Hepatocyte (in vitro differentiated cells): ENCODE results near the gene BMP6. TPM values are rescaled to one million over a fixed set of nuclear protein-coding genes. Genes with fewer than 3 reads are reported as not detected.

Experiments used
- DNase-seq: peaks from one replicate; pipeline ENCODE4 v3.0.0-alpha.2; 2016; ENCODE audit warnings: low spot score
- H2AFZ ChIP-seq: fragments of 200-600 bp; sonication (generic); 2 replicates; pipeline ENCODE4 v1.6.0; 2016; ENCODE audit warnings: antibody characterized with exemption, mild to moderate bottlenecking
- H3K27ac ChIP-seq: fragments of 200-600 bp; sonication (generic); 2 replicates; pipeline ENCODE4 v1.5.1; 2016; ENCODE audit warnings: mild to moderate bottlenecking
- H3K27me3 ChIP-seq: fragments of 200-600 bp; sonication (generic); 2 replicates; pipeline ENCODE4 v1.6.1; 2016
- H3K36me3 ChIP-seq: fragments of 200-600 bp; sonication (generic); replicated peaks from 2 replicates; pipeline ENCODE4 v1.5.1; 2016; ENCODE audit warnings: low read depth; ENCODE audit not compliant: insufficient read depth
- H3K4me1 ChIP-seq: fragments of 200-600 bp; sonication (generic); 2 replicates; pipeline ENCODE4 v1.5.1; 2016; ENCODE audit warnings: mild to moderate bottlenecking, moderate library complexity; ENCODE audit not compliant: insufficient read depth
- H3K4me2 ChIP-seq: fragments of 200-600 bp; sonication (generic); 2 replicates; pipeline ENCODE4 v1.6.0; 2016
- H3K4me3 ChIP-seq: fragments of 200-600 bp; sonication (generic); 2 replicates; pipeline ENCODE4 v1.5.1; 2016; ENCODE audit warnings: mild to moderate bottlenecking
- H3K79me2 ChIP-seq: fragments of 200-600 bp; sonication (generic); 2 replicates; pipeline ENCODE4 v1.6.0; 2017; ENCODE audit warnings: mild to moderate bottlenecking
- H3K9me2 ChIP-seq: fragments of 200-600 bp; sonication (generic); replicated peaks from 2 replicates; pipeline ENCODE4 v1.6.0; 2017; ENCODE audit warnings: mild to moderate bottlenecking; ENCODE audit not compliant: insufficient read depth
- H3K9me3 ChIP-seq: fragments of 200-600 bp; sonication (generic); 2 replicates; pipeline ENCODE4 v1.5.1; 2016; ENCODE audit warnings: low read depth, mild to moderate bottlenecking
- H4K20me1 ChIP-seq: fragments of 200-600 bp; sonication (generic); 2 replicates; pipeline ENCODE4 v1.6.0; 2016; ENCODE audit warnings: mild to moderate bottlenecking; ENCODE audit not compliant: insufficient read depth, poor library complexity, severe bottlenecking
- CTCF ChIP-seq: fragments of 200-600 bp; sonication (generic); IDR thresholded peaks from 2 replicates; pipeline ENCODE4 v1.5.1; 2016; ENCODE audit warnings: antibody characterized with exemption, mild to moderate bottlenecking; ENCODE audit not compliant: poor library complexity
- EZH2 ChIP-seq: fragments of 200-600 bp; sonication (generic); IDR thresholded peaks from 2 replicates; pipeline ENCODE4 v1.6.1; 2016; ENCODE audit warnings: antibody characterized with exemption, mild to moderate bottlenecking, borderline replicate concordance
- EZH2phosphoT487 ChIP-seq: fragments of 200-600 bp; sonication (generic); IDR thresholded peaks from one replicate; pipeline ENCODE4 v1.6.1; 2018; ENCODE audit warnings: antibody characterized with exemption, mild to moderate bottlenecking, low read depth, moderate library complexity; ENCODE audit not compliant: unreplicated experiment, severe bottlenecking
- WGBS: methylation state at CpG from one replicate; pipeline ENCODE4 v1.1.6; 2016; ENCODE audit warnings: low lambda C conversion rate; ENCODE audit errors: missing lambda C conversion rate; 5-methylcytosine and 5-hydroxymethylcytosine counted together
- polyA plus RNA-seq: library from polyadenylated mRNA; unstranded; fragments of >200 nt; fragmentation: Nextera tagmentation; extraction: Ambion mirVana; gene quantifications from 2 replicates; pipeline ENCODE4 v1.2.1, GENCODE V29; 2016
- total RNA-seq: library from RNA; depleted of rRNA; stranded (reverse); fragments of >200 nt; gene quantifications from 2 replicates; pipeline ENCODE4 v1.2.3, GENCODE V29; 2014

BMP6 gene
- total and polyA plus RNA-seq, 2 experiments from 2014 or later: 4.0 to 4.3 TPM

GRCh38 chr6:7758456-7758855 lies 32.6 kb downstream of the BMP6 start:
- no peaks in the 10 kb centered on the region for H4K20me1 ChIP-seq
- H3K9me2 ChIP-seq: no peaks in the 10 kb centered on the region
- TF ChIP-seq CTCF (no peak), EZH2 (no peak), EZH2phosphoT487 (no peak)
- H3K9me3 ChIP-seq: no peaks in the 10 kb centered on the region
- DNase-seq: no peak
- no peaks in the 10 kb centered on the region for H3K4me1 ChIP-seq
- H3K79me2 ChIP-seq: no peaks in the 10 kb centered on the region
- no peaks in the 10 kb centered on the region for H3K36me3 ChIP-seq
- no peak overlapping the region for H3K27ac ChIP-seq
- no peak overlapping the region for H2AFZ ChIP-seq
- no peak overlapping the region for H3K4me2 ChIP-seq
- H3K4me3 ChIP-seq: no peak overlapping the region
- WGBS: 82% methylated on average over 7 of the region's 7 CpGs
- H3K27me3 ChIP-seq: no peaks in the 10 kb centered on the region

GRCh38 chr6:7759320-7759719 lies 33.4 kb downstream of the BMP6 start:
- Histone ChIP-seq H3K9me3 (no peaks in the 10 kb centered on the region), H3K36me3 (no peaks in the 10 kb centered on the region), H3K27me3 (no peaks in the 10 kb centered on the region), H4K20me1 (no peaks in the 10 kb centered on the region), H3K27ac (no peak overlapping the region), H3K4me3 (no peak overlapping the region), H2AFZ (no peak overlapping the region), H3K4me1 (no peaks in the 10 kb centered on the region), H3K9me2 (no peaks in the 10 kb centered on the region), H3K79me2 (no peaks in the 10 kb centered on the region), H3K4me2 (no peak overlapping the region)
- TF ChIP-seq EZH2 (no peak), EZH2phosphoT487 (no peak), CTCF (no peak)
- WGBS: 79% methylated on average over 3 of the region's 3 CpGs
- DNase-seq: no peak

- TF ChIP-seq CTCF (no peak), EZH2 (no peak), EZH2phosphoT487 (no peak)
- no peaks in the 10 kb centered on the region for H3K4me1 ChIP-seq
- H3K27ac ChIP-seq: no peak overlapping the region
- no peaks in the 10 kb centered on the region for H3K27me3 ChIP-seq
- no peaks in the 10 kb centered on the region for H3K36me3 ChIP-seq
- no peaks in the 10 kb centered on the region for H3K9me2 ChIP-seq
- no peak overlapping the region for H2AFZ ChIP-seq
- no peaks in the 10 kb centered on the region for H4K20me1 ChIP-seq
- no peak overlapping the region for H3K4me3 ChIP-seq
- 98% methylated on average over 3 of the region's 3 CpGs for WGBS
- H3K4me2 ChIP-seq: no peak overlapping the region
- H3K79me2 ChIP-seq: no peaks in the 10 kb centered on the region
- DNase-seq: no peak
- H3K9me3 ChIP-seq: no peaks in the 10 kb centered on the region
These were observed 35.2 kb downstream of the BMP6 start for GRCh38 chr6:7761051-7761450.

- TF ChIP-seq EZH2phosphoT487 (no peak), EZH2 (no peak), CTCF (no peak)
These were observed 36.9 kb downstream of the BMP6 start for GRCh38 chr6:7762760-7763159.

More at GRCh38 chr6:7762760-7763159, 36.9 kb downstream of the BMP6 start:
- H2AFZ ChIP-seq: no peak overlapping the region
- no peaks in the 10 kb centered on the region for H3K27me3 ChIP-seq
- DNase-seq: no peak
- no peaks in the 10 kb centered on the region for H3K9me3 ChIP-seq
- WGBS: 60% methylated on average over 12 of the region's 12 CpGs
- no peak overlapping the region for H3K4me3 ChIP-seq
- H4K20me1 ChIP-seq: no peaks in the 10 kb centered on the region
- H3K36me3 ChIP-seq: no peaks in the 10 kb centered on the region
- no peaks in the 10 kb centered on the region for H3K4me1 ChIP-seq
- no peaks in the 10 kb centered on the region for H3K79me2 ChIP-seq
- no peak overlapping the region for H3K27ac ChIP-seq
- no peaks in the 10 kb centered on the region for H3K9me2 ChIP-seq
- H3K4me2 ChIP-seq: no peak overlapping the region
